ENCODE results near the gene MARVELD1. TPM values are rescaled to one million over a fixed set of nuclear protein-coding genes. Genes with fewer than 3 reads are reported as not detected.

Gene MARVELD1
- total RNA-seq, 1 donor from 2014 or later = 37.2 TPM

- H3K4me3 ChIP-seq (ENCODE audit: low read depth, low read length) = no peak overlapping the region
Measured at GRCh38 chr10:97766106-97766810, 52.7 kb downstream of the MARVELD1 start.

DNA sequence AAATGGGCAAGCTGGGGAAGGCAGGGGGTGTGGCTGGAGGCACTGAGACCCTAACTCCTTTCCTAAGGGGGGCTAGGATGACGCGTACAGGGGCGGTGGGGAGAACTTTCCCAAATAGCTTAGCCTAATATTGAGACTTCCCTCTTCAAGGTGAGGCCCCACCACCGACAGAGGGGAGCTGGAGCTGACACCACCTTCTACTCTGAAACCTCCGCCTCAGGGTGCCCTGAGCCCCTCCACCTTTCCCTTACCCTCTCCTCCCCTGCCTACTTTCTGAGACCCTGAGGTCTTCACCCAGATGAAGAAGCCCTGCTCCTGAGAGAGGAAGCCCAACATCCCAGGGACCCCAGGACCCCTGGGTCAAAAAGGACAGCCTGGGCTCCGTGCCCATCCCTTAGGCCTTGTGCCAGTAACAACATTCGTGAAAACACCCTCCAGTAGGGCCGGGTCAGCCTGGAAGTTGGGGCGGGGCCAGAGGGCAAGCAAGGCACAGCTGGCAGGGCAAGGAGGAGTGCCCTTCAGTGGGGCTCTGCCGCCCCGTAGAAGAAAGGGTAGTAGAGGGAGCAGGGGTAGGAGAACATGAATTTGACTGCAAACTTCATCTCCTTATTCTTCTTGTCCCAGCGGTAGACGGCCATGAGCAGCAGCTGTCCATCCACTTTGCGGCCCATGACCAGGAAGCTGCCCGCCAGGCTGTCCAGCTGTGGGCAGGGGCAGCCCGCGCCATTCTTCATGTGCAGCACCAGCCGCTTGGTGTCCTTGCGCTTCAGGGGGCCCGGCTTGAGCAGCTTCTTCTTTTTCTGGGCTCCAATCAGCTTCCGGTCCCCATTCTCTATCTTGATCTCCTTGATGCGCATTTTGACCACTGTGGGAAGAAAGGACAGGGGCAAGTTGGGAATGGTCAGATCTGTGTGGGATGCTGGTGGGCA is 53.7 kb downstream of the MARVELD1 start:
- H3K36me3 ChIP-seq (ENCODE audit: control insufficient read depth, insufficient read depth, low read length) = no peaks in the 10 kb centered on the region
- DNase-seq (ENCODE audit: low read depth) = no peak
- TF ChIP-seq, protein P1, sequence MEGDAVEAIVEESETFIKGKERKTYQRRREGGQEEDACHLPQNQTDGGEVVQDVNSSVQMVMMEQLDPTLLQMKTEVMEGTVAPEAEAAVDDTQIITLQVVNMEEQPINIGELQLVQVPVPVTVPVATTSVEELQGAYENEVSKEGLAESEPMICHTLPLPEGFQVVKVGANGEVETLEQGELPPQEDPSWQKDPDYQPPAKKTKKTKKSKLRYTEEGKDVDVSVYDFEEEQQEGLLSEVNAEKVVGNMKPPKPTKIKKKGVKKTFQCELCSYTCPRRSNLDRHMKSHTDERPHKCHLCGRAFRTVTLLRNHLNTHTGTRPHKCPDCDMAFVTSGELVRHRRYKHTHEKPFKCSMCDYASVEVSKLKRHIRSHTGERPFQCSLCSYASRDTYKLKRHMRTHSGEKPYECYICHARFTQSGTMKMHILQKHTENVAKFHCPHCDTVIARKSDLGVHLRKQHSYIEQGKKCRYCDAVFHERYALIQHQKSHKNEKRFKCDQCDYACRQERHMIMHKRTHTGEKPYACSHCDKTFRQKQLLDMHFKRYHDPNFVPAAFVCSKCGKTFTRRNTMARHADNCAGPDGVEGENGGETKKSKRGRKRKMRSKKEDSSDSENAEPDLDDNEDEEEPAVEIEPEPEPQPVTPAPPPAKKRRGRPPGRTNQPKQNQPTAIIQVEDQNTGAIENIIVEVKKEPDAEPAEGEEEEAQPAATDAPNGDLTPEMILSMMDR (IDR thresholded peaks at IDR 0.05; ENCODE audit: insufficient read depth, low read length, poor library complexity, severe bottlenecking) = no peak
- H3K4me3 ChIP-seq (ENCODE audit: low read depth, low read length) = no peak overlapping the region
- peaks cover 28% of the 10 kb centered on the region for H3K27me3 ChIP-seq (ENCODE audit: control insufficient read depth, insufficient read depth, low read length)

More at GRCh38 chr10:97766106-97766810, 52.7 kb downstream of the MARVELD1 start:
- TF ChIP-seq, protein P1 (IDR thresholded peaks at IDR 0.05; ENCODE audit: insufficient read depth, low read length, poor library complexity, severe bottlenecking) = no peak
- Histone ChIP-seq H3K36me3 (ENCODE audit: control insufficient read depth, insufficient read depth, low read length) (no peaks in the 10 kb centered on the region), H3K27me3 (ENCODE audit: control insufficient read depth, insufficient read depth, low read length) (peaks cover 20% of the 10 kb centered on the region)
- DNase-seq (ENCODE audit: low read depth) = no peak

Other genes starting within 250 kb of the MARVELD1 start
- 85.2 and 111 TPM in 2 replicates for gene MMS19, start 215.3 kb upstream of the MARVELD1 start, total RNA-seq
- 32.5 and 44.4 TPM in 2 replicates for gene UBTD1, start 214.8 kb upstream of the MARVELD1 start, total RNA-seq
- gene ANKRD2, start 141.0 kb upstream of the MARVELD1 start, total RNA-seq = 0.08 TPM in 1 of 2 replicates, not detected in the other
- gene HOGA1, start 129.3 kb upstream of the MARVELD1 start, total RNA-seq = 3.4 and 5.1 TPM in 2 replicates
- not detected in 2 replicates for gene C10orf62, start 124.0 kb upstream of the MARVELD1 start, total RNA-seq
- 11.2 and 12.4 TPM in 2 replicates for gene MORN4, start 80.2 kb upstream of the MARVELD1 start, total RNA-seq
- gene PI4K2A, start 73.1 kb upstream of the MARVELD1 start, total RNA-seq = 37.6 and 38.3 TPM in 2 replicates
- 17.2 and 18.9 TPM in 2 replicates for gene AVPI1, start 26.5 kb upstream of the MARVELD1 start, total RNA-seq
- 31.8 and 32.3 TPM in 2 replicates for gene ZFYVE27, start 23.4 kb downstream of the MARVELD1 start, total RNA-seq
- not detected in 2 replicates for gene SFRP5, start 58.3 kb downstream of the MARVELD1 start, total RNA-seq
- 1.2 and 2.7 TPM in 2 replicates for gene GOLGA7B, start 136.1 kb downstream of the MARVELD1 start, total RNA-seq